GM12891 (cell line): ENCODE data around the gene HINFP.

Experiments used
- POLR2A ChIP-seq: IDR thresholded peaks from 2 replicates; pipeline ENCODE4 v1.6.1; 2011; ENCODE audit warnings: low read depth, low read length, control low read depth
- POLR2AphosphoS5 ChIP-seq: IDR thresholded peaks from 2 replicates; pipeline ENCODE4 v1.6.1; 2011; ENCODE audit warnings: low read depth, low read length, control low read depth
- TAF1 ChIP-seq: IDR thresholded peaks from 2 replicates; pipeline ENCODE4 v1.6.1; 2011; ENCODE audit warnings: low read depth, low read length, control low read depth

- TF ChIP-seq POLR2AphosphoS5, result no peak
- no peak for TF ChIP-seq TAF1
- TF ChIP-seq POLR2A, result no peak
Measured at GRCh38 chr11:119152604-119153003, 31.2 kb downstream of the HINFP start.
